SK-N-MC (cell line): ENCODE measurements around the gene CUL9.

Experiments used
- EZH2 ChIP-seq: fragments of 200-600 bp; sonication (generic); IDR thresholded peaks from one replicate; pipeline ENCODE4 v1.6.1; 2017; ENCODE audit warnings: antibody characterized with exemption
- FOXP2 ChIP-seq: optimal IDR thresholded peaks from 2 replicates; pipeline ENCODE3; 2011; ENCODE audit warnings: mild to moderate bottlenecking, moderate library complexity; ENCODE audit not compliant: insufficient read depth; ENCODE audit errors: extremely low read length, control extremely low read depth
- POLR2AphosphoS5 ChIP-seq: IDR thresholded peaks from 2 replicates; pipeline ENCODE4 v1.6.1; 2012; ENCODE audit warnings: mild to moderate bottlenecking, low read depth, low read length, borderline replicate concordance

GRCh38 chr6:43247114-43247999 is 65.4 kb downstream of the CUL9 start:
- no peak for TF ChIP-seq EZH2
- TF ChIP-seq POLR2AphosphoS5, result no peak
- no peak for TF ChIP-seq FOXP2
